GM18517 (cell line): ENCODE results near the gene ZBTB7C.

ENCODE experiments used
- ATAC-seq: cut with Tn5 transposase; IDR thresholded peaks from one replicate; pipeline ENCODE4 v1.9.1; 2021; ENCODE audit warnings: mild to moderate bottlenecking, moderate library complexity; ENCODE audit not compliant: unreplicated experiment

Gene ZBTB7C

GRCh38 chr18:48011926-48012465 lies 397.2 kb downstream of the ZBTB7C start:
- ATAC-seq = no peak

GRCh38 chr18:48010264-48010663 lies 398.9 kb downstream of the ZBTB7C start:
- no peak for ATAC-seq

- no peak for ATAC-seq
These were observed 400.0 kb downstream of the ZBTB7C start for GRCh38 chr18:48009116-48009745.

- no peak for ATAC-seq
These were observed 401.1 kb downstream of the ZBTB7C start for GRCh38 chr18:48007955-48008701.

GRCh38 chr18:48007381-48007780 lies 401.8 kb downstream of the ZBTB7C start:
- no peak for ATAC-seq

- ATAC-seq = no peak
These were observed 402.6 kb downstream of the ZBTB7C start for GRCh38 chr18:48006415-48007175.

- no peak for ATAC-seq
These were observed 404.6 kb downstream of the ZBTB7C start for GRCh38 chr18:48004577-48004976.

- no peak for ATAC-seq
These were observed 405.5 kb downstream of the ZBTB7C start for GRCh38 chr18:48003426-48004349.

- ATAC-seq = no peak
These were observed 406.2 kb downstream of the ZBTB7C start for GRCh38 chr18:48002933-48003365.

- no peak for ATAC-seq
These were observed 408.5 kb downstream of the ZBTB7C start for GRCh38 chr18:48000701-48001100.

GRCh38 chr18:47999801-48000248 lies 409.4 kb downstream of the ZBTB7C start:
- ATAC-seq = no peak

- no peak for ATAC-seq
These were observed 411.8 kb downstream of the ZBTB7C start for GRCh38 chr18:47997338-47997780.

- no peak for ATAC-seq
These were observed 413.1 kb downstream of the ZBTB7C start for GRCh38 chr18:47996091-47996541.

GRCh38 chr18:47995654-47996053 lies 413.5 kb downstream of the ZBTB7C start:
- no peak for ATAC-seq

GRCh38 chr18:47993409-47993808 lies 415.8 kb downstream of the ZBTB7C start:
- ATAC-seq = no peak

GRCh38 chr18:47992976-47993375 lies 416.2 kb downstream of the ZBTB7C start:
- ATAC-seq = no peak

GRCh38 chr18:47992266-47992665 lies 416.9 kb downstream of the ZBTB7C start:
- no peak for ATAC-seq

- no peak for ATAC-seq
These were observed 418.2 kb downstream of the ZBTB7C start for GRCh38 chr18:47990981-47991380.

GRCh38 chr18:47987388-47987699 lies 421.8 kb downstream of the ZBTB7C start:
- ATAC-seq = no peak

- no peak for ATAC-seq
These were observed 422.4 kb downstream of the ZBTB7C start for GRCh38 chr18:47986620-47987387.
